Endodermal cell (in vitro differentiated cells): Measurements from ENCODE around the gene BEND3. TPM values are rescaled to one million over a fixed set of nuclear protein-coding genes. Genes with fewer than 3 reads are reported as not detected.
A peak's percentile ranks its signal among the peaks of the same experiment; 100 is the strongest.
"Not testable (repeated sequence)": the region's sequence is repeated elsewhere in the genome, so short reads cannot be mapped to it uniquely, and the experiment has no call there.

ENCODE experiments used
- DNase-seq: peaks from one replicate; pipeline ENCODE4 v3.0.0-alpha.2; 2017
- H3K27ac ChIP-seq: 2 replicates; pipeline ENCODE4 v1.5.1; 2013; ENCODE audit warnings: mild to moderate bottlenecking, low read depth, low read length, moderate library complexity
- H3K27me3 ChIP-seq: 2 replicates; pipeline ENCODE4 v1.6.1; 2013; ENCODE audit warnings: mild to moderate bottlenecking, low read length, moderate library complexity; ENCODE audit not compliant: insufficient read depth, control insufficient read depth, poor library complexity, severe bottlenecking
- H3K36me3 ChIP-seq: 2 replicates; pipeline ENCODE4 v1.7.0; 2013; ENCODE audit warnings: mild to moderate bottlenecking, low read length, moderate library complexity; ENCODE audit not compliant: control insufficient read depth, insufficient read depth
- H3K4me1 ChIP-seq: one replicate; pipeline ENCODE4 v1.7.0; 2013; ENCODE audit warnings: low read length; ENCODE audit not compliant: control insufficient read depth, insufficient read depth
- H3K4me3 ChIP-seq: 2 replicates; pipeline ENCODE4 v1.5.1; 2013; ENCODE audit warnings: mild to moderate bottlenecking, low read length, moderate library complexity
- H3K9ac ChIP-seq: 2 replicates; pipeline ENCODE4 v1.6.1; 2013; ENCODE audit warnings: mild to moderate bottlenecking, low read length, moderate library complexity; ENCODE audit not compliant: poor library complexity, severe bottlenecking; ENCODE audit errors: extremely low read depth
- H3K9me3 ChIP-seq: 2 replicates; pipeline ENCODE4 v1.6.1; 2013; ENCODE audit warnings: mild to moderate bottlenecking, low read length, moderate library complexity; ENCODE audit not compliant: control insufficient read depth
- H3K27ac Mint-ChIP-seq: 2 replicates; pipeline ENCODE4 v1.8.0; 2020; ENCODE audit warnings: mixed read lengths
- H3K27me3 Mint-ChIP-seq: 2 replicates; pipeline ENCODE4 v1.8.0; 2021; ENCODE audit warnings: mild to moderate bottlenecking, mixed read lengths; ENCODE audit not compliant: insufficient read depth
- H3K36me3 Mint-ChIP-seq: 2 replicates; pipeline ENCODE4 v1.8.0; 2020; ENCODE audit warnings: low read depth, mixed read lengths
- H3K4me1 Mint-ChIP-seq: 2 replicates; pipeline ENCODE4 v1.8.0; 2020; ENCODE audit warnings: mixed read lengths
- H3K4me3 Mint-ChIP-seq: 2 replicates; pipeline ENCODE4 v1.8.0; 2020; ENCODE audit warnings: mild to moderate bottlenecking, moderate library complexity, mixed read lengths
- H3K9me3 Mint-ChIP-seq: 2 replicates; pipeline ENCODE4 v1.8.0; 2020; ENCODE audit warnings: mild to moderate bottlenecking, mixed read lengths
- CTCF ChIP-seq: fragments of 200-600 bp; sonication (generic); conservative IDR thresholded peaks from 2 replicates; pipeline ENCODE4 v1.5.0; 2021; ENCODE audit warnings: antibody characterized with exemption, mild to moderate bottlenecking
- WGBS, 2 experiments: methylation state at CpG; one replicate each; pipeline versions ENCODE4 v1.1.5 to v1.1.7; 2013; ENCODE audit warnings: missing lambda C conversion rate in 2 of 2, mixed read lengths in 1 of 2; ENCODE audit not compliant: insufficient coverage in 1 of 2, insufficient read length in 1 of 2; 5-methylcytosine and 5-hydroxymethylcytosine counted together
- total RNA-seq, 2 donors: library from RNA; stranded (reverse); fragmentation: NEBNext Ultra II Directional in 1 of 2; extraction: Animal tissue kit (Norgen Biotek cat#: 25700) in 1 of 2; gene quantifications; 2 replicates in 1 of 2; 3 replicates in 1 of 2; pipeline ENCODE4 v1.2.1, GENCODE V29; 2021

Gene BEND3
- total RNA-seq, 2 donors from 2014 or later: 18.0 to 28.6 TPM

GRCh38 chr6:107101211-107101610 is 14.1 kb downstream of the BEND3 start:
- Mint-ChIP-seq H3K9me3 (no peaks in the 10 kb centered on the region), H3K36me3 (peaks cover 20% of the 10 kb centered on the region), H3K4me3 (no peak overlapping the region), H3K27ac (no peak overlapping the region), H3K4me1 (peaks cover 40% of the 10 kb centered on the region), H3K27me3 (no peaks in the 10 kb centered on the region)
- Histone ChIP-seq H3K36me3 (peaks cover 19% of the 10 kb centered on the region), H3K27ac (no peak overlapping the region), H3K4me3 (no peak overlapping the region), H3K9ac (no peak overlapping the region), H3K4me1 (peaks cover 6% of the 10 kb centered on the region), H3K9me3 (no peaks in the 10 kb centered on the region), H3K27me3 (no peaks in the 10 kb centered on the region)
- no peak for DNase-seq
- TF ChIP-seq CTCF: no peak

- no peak for TF ChIP-seq CTCF
- H3K36me3 ChIP-seq: peaks cover 37% of the 10 kb centered on the region
- no peaks in the 10 kb centered on the region for H3K27me3 ChIP-seq
- H3K27ac ChIP-seq: no peak overlapping the region
- DNase-seq: peak; percentile 38
- H3K9ac ChIP-seq: no peak overlapping the region
- 82 to 89% methylated on average over 8 to 14 of the region's 14 CpGs for WGBS, 2 experiments
- H3K4me1 ChIP-seq: peaks cover 3% of the 10 kb centered on the region
- Mint-ChIP-seq H3K27me3 (no peaks in the 10 kb centered on the region), H3K4me1 (peaks cover 31% of the 10 kb centered on the region), H3K4me3 (no peak overlapping the region), H3K9me3 (no peaks in the 10 kb centered on the region), H3K27ac (peak overlapping the region; percentile 45), H3K36me3 (peaks cover 37% of the 10 kb centered on the region)
- H3K4me3 ChIP-seq: no peak overlapping the region
- no peaks in the 10 kb centered on the region for H3K9me3 ChIP-seq
These were observed 16.6 kb downstream of the BEND3 start for GRCh38 chr6:107098436-107099307.

- WGBS, 2 experiments: 95 to 97% methylated on average over 7 of the region's 7 CpGs
- not testable (repeated sequence) for H3K27me3 Mint-ChIP-seq, H3K27ac Mint-ChIP-seq, H3K9ac ChIP-seq, H3K4me3 ChIP-seq, H3K4me1 ChIP-seq, H3K27ac ChIP-seq, H3K27me3 ChIP-seq, H3K4me3 Mint-ChIP-seq
- Mint-ChIP-seq H3K4me1 (peaks cover 12% of the 10 kb centered on the region), H3K9me3 (peaks cover 19% of the 10 kb centered on the region), H3K36me3 (peaks cover 70% of the 10 kb centered on the region)
- DNase-seq: peak; percentile 13
- peaks cover 24% of the 10 kb centered on the region for H3K36me3 ChIP-seq
- peaks cover 22% of the 10 kb centered on the region for H3K9me3 ChIP-seq
These were observed 30.9 kb downstream of the BEND3 start for GRCh38 chr6:107084459-107084858.
